Stimulated activated CD4-positive, alpha-beta T cell treated with anti-CD3 and anti-CD28 coated beads, Interleukin-12 subunit alpha, Interleukin-12 subunit beta, amount 100 ng/mL, for 4 hours (primary cell): Measurements from ENCODE around the gene ARMH4.

Source experiments
- DNase-seq: peaks from one replicate; pipeline ENCODE4 v3.0.0-alpha.2; 2020

ARMH4 gene

DNA sequence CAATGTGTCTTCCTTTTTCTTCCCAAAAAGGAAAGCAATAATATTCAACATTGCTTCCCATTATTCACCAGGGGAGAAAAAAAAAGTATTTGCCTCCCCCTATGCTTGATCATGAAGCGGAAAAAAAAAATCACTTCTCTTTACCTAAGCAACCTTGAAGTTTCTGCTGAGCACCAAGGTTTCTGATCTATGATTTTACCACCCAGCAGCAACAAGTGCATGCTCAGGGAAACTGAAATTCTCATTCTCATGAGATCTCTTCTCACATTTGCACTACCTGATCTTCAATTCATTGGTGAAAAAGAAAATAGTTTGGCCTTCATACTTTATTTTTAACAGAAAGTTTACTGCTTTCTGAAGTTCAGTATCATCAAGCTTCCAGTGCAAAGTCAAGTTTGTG, 125.8 kb downstream of the ARMH4 start:
- DNase-seq, result no peak

DNA sequence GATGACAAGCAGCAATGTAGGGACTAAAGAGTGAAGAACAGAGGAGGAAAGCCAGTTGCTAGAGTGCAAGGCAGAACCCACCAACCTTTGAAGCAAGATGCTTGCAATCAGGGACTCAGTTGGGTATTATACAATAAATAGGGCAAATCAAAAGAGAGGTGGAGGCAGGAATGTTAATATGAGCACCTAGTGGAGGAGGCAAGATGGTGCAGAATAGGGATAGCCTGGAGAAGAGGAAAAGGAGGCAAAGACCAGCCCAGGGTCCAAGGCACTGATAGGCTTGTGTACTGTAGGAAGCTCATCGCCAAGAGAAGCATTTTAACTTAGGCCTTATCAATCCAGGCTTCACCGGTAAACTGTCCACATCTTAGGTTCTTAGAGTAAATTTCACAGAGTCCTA, 137.2 kb downstream of the ARMH4 start:
- DNase-seq, result no peak

DNA sequence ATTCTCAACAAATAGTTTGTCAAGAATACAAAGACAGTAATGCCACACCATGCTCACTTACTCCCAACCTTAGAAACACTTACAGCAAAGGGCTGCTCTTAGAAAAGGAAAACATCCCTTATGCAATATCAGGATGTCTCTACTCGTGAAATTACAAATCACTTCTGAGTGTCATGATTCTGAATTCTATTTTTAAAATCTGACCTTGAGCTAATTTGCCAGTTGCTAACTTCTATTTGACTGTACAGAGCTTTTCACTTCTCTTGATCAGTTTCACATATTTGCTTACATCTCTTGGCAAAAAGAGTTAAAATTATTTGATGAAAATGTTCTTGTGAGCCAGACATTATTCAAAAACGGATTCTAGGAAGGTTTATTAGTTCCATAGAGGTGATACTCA, 149.4 kb downstream of the ARMH4 start:
- DNase-seq, result no peak

DNA sequence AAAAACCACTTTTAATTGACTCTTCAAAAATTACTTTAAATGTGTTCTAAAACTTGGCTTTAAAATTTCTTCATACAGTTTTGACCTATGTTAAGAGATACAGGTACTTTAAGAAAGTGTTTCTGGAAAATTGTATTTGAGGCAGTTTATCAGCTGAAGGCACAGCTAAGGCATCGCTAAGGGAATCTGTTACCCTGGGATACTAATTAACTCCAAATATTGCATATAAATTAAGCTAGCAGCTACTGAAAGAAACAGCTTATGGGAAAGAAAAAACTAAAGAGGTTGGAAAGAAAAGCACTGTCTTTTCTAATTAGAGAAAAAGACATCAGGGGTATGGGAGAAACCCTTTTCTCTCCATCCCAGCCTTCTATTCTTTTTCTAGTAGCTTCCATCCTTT, 152.0 kb downstream of the ARMH4 start:
- no peak for DNase-seq

DNA sequence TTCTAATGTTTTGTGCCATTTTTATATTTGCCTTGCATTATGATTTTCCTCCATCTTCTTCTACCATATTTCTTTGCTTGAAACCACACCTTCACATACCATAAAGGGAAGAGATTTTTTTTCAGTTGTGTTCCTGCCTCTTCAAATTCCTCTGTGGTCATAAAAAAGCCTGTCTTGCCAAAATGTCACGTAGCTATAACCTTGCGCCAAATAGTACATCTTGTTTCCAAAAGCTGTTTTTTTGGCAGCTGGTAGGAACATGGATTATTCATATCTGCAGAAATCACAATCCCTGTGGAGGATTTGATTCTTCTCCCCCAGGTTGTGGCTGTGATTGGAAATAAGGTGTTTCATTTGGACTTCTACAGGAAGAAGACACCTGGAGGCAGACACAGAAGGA, 152.5 kb downstream of the ARMH4 start:
- DNase-seq, result no peak

DNA sequence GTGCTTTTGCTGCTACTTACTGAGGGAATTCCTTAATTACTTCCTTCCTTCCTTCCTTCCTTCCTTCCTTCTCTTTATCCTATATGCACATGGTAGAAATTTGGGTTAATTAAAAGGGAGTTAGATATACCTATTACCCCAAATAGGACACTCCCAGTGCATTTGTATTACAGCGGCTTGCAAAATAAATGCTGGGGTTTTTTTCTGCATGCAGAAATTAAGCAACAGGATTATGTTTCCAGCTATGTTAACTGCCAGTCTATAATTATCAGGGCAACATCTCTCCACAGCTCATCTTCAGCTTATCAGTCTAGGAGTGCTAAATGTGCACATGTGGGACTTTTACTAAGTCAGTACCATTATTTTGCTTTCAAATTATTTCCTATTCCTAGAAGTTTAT, 153.2 kb downstream of the ARMH4 start:
- no peak for DNase-seq

DNA sequence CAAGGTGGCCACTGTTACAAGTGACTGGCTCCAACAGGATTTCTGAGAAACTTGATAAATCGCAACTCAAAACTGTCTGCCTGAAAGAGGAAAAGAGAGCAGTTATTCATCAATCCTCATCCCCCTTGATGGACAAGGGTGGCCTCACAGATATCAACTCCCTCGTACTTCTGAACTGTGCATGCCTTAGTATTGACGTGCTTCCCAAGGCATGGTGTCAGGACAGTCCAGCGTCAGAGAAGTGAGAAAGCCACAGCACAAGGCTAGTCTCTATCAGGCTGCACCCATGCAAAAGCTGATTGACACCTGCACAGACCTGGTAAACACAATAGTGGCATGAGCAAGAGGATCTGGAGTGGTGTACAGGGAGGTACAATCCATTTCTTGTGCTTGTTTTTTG, 160.7 kb downstream of the ARMH4 start:
- DNase-seq, result no peak

DNA sequence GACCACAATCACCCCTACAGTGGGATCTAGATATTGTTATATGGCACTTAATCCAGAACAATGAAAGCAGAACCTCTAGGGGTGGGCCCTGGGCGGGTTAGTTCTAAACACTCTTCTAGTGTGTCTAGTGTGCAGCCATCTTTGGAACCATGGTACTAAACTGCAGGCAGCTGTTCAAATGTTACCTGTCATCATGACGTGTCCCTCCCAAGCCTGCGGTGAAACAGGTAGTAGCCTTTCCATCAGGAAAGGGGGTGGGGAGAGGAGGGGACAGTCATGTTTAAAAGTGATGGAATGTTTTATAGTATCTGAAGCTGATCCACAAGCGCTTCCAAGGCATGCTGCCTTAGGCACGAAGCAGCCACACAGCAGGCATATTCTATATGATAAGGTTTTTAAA, 163.6 kb downstream of the ARMH4 start:
- DNase-seq, result no peak

DNA sequence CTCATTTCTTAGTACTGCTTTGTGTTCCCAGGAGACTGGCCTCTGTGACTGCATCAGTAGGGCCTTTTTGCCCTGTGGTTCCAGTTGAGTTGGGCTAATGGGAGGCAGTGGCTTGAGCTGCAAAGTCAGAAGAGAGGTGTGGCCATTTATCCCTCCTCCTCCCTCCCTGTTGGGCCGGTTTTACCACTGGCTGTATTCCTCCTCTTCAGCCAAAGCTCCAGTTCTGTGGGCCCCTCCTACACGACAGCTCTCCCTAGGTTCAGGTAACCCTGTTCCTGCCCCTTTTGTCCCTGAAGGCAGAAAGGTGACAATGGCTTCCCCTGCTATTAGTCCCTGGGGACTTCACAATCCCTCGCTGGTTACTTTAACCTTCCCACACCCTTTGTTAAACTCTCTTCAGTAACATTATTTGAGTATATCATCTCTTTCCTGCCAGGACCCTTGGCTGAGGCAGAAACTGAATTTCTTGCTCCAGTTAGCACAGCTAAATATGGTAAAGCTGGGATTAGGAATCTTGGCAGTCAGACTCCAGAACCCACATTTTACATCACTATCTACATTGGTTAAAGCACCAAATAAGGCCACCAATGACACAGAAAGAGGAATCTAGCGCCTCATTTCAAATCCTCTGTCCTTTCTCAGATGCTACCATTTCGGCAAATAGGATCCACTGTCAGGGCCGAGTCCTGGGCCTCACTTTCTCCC, 164.3 kb downstream of the ARMH4 start:
- DNase-seq, result no peak

DNA sequence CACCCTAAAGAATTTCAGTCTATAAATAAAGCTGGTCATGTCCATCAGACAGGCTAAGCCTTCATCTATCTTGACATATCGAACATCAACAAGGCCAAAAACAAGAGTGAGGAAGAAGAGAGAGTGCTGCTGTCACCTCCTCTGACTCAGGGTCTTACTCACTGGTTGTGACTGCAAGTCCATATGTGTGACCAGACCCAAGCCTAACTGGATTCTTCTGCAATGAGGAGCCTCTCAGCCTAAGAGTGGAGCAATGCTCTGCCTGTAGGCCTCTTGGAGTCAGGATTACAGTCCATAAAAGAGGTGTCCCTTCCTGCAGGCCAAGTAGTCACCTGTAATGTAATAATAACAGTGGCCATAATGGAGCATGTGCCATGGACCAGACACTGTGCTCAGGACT, 165.0 kb downstream of the ARMH4 start:
- DNase-seq, result no peak

DNA sequence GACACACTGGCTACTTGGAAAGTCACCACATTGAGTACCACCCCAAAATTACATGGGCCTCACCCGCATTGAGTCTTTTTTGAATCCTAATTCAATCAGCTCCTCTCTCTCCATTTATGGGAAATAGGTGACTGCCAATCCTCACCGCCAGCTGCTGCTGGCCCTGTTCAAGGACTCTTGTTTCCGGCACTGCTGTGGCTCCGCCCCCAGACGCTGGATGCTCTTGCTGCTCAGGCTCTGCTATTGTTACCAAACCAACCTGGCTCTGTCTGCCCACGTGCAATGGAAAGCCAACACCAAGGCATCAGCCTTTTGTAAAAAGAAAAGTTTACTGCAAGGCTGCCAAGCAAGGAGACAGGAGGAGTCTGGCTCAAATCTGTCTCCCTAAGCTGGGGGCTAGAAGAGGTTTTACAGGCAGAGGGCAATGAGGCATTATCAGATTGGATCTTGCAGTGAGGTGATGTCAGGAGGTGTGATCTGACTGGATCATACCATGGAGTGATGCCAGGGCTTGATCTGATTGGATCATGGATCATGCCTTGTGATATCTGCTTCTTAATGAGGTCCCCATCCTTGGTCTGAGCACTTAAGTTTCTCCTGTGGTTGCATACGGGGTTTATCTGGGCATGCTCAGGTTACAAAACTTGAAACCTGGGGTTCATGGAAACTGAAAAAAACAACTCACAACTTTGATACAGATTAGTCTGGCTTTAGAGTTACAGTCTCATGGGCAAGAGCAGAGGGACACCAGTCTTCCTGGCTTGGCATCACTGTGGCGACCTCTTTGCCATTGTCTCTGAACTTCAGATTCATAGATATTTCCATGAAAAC, 169.0 kb downstream of the ARMH4 start:
- DNase-seq, result no peak

DNA sequence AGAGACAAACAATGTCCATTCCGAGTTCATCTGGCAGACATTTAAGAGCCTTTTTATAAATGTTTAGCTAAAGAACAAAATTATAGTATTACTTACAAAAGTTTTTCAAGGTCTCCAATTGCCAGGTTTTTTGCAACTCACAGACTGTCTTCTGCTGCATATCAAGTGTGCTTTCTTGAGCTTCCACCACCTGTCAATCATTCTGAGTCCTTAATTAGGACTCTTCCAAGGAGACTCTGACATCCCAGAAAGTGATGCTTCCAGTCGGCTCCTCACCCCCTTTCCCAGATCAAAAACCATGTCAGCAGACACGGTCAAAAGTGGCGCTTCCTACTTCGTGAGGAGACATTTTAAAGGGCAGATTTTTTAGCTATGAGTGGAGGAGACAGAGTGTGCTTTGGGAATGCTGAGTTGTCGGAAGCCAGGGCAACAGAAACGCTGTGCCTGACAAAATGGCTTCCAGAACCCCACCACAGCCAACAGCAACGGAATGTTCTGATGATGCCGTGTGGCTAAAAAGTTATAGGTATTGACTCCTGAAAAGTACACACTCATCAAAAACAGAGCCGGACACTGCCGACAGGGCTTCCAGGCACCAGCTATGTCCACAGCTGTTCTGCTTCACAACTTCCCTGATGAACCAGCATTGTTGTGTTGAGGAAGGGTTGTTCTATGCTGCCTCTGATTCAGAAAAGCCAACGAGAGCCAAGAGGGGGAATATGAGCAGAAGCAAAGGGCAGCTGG, 170.0 kb downstream of the ARMH4 start:
- DNase-seq, result no peak

DNA sequence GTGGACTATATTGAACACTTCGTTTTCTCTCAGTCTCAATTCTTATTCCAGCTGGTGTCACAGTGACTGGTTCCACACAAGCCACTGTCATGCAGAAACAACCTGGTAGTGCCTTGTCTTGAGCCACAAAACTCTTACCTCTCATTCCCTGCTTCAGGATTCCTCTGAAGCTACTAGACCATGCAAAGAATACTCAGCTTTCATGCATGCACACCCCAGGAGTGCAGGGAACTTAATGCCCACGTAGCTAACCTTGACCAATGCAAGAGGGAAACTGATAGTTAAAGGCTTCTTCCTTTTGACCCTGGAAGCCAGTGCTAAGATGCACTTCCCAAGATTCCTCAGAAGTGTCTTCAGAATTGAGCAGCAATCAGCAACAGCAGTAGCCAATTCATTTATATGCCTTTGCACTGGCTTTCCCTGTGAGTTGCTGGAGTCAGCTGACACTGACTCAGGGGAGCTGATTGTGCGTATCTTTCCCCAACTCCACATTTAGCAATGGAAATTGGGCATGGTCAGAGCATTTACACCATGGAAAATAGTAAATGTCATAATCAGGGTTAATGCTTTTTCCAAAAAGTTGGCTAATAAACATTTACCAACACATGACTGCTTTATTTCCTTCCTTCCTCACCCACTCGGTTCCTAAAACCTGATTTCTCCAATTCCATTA, 172.5 kb downstream of the ARMH4 start:
- DNase-seq, result no peak

DNA sequence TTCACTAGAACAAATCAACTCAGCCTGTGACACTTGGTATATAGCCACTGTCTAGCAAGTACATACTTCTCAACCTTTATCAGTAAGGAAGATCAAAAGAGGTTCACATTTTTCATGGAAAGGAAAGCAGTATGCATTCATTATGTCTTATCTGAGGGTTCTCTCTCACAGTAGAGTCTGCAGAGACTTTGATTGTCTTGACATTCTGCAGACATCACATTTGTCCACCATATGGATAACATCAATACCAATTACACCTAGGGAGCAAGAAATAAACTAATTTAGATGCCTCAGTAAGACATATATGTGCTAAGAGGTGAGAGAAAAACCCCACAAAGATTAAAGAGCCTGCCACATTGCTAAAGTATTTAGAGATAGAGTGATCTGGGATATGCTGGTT, 175.3 kb downstream of the ARMH4 start:
- no peak for DNase-seq

DNA sequence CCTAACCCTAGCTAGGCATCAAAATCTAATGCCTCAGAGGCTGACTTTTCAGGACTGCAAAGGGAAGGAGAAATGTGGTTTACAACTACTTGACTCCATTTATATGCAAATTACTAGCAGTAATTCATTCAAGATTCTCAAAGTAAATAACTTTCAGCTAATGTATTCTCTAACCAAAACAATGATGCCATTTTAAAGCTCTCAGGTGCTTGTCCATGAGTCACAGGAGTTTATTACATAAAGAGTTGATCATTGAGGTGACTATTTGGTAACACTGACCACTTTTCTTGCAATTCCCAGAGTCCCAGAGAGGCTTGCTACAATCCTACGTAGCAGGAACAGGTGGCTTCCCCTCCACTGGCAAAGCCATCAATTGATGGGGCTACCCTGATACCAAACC, 177.1 kb downstream of the ARMH4 start:
- no peak for DNase-seq

DNA sequence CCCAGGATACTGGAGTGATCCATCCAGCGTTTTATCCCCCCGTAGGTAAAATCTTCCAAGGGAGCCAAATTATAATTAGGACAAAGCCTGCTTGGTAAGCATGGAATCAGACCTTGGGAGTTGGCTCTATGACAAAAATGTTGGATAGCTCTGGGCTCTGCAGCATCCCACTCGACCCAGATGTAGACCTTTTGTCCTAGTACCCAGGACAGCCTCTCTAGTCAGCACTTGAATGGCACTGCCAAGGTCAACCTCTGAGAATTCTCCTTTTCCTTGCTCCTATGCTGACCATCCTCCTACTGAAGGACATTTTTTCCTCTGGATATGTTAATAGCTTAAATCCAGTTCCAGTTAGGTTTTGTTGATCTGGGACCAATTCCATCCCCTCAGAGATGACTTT, 181.4 kb downstream of the ARMH4 start:
- no peak for DNase-seq

DNA sequence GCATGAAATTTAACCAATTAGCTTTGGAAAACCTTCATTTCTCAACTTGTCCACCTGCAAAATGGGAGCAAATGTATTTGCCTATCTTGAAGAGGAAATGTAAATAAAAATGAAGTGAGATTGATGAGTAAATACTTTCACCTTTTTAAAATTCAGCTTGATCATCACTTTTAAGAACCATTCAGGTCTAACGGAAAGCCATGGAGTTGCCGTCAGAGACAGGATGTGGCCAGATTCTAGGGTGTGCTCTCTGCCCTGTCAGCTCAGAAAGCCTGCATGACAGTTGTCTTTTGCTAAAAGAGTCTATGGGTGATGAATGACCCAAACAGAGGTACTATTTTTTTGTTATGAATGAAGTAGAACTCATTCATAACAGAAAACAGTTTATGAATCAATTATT, 181.8 kb downstream of the ARMH4 start:
- DNase-seq, result no peak

DNA sequence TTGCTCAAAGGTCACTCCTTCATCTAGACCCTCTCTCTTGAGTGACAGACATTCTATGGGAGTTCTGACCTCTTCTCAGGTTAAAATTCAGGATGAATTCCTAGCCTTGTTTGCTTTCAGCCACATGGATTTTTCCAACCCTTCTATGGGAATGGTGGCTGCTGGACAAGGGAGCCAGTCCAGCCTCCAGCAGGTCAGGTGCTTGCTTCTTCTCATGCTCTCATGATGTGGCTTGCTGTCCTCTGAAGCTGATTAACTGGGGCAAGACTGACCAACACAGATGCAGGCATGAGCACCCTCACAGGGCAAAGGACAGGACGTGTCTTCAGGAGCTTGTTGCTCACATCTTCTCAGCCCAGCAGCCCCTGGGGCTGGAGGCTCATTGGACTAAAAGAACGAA, 188.9 kb downstream of the ARMH4 start:
- no peak for DNase-seq

DNA sequence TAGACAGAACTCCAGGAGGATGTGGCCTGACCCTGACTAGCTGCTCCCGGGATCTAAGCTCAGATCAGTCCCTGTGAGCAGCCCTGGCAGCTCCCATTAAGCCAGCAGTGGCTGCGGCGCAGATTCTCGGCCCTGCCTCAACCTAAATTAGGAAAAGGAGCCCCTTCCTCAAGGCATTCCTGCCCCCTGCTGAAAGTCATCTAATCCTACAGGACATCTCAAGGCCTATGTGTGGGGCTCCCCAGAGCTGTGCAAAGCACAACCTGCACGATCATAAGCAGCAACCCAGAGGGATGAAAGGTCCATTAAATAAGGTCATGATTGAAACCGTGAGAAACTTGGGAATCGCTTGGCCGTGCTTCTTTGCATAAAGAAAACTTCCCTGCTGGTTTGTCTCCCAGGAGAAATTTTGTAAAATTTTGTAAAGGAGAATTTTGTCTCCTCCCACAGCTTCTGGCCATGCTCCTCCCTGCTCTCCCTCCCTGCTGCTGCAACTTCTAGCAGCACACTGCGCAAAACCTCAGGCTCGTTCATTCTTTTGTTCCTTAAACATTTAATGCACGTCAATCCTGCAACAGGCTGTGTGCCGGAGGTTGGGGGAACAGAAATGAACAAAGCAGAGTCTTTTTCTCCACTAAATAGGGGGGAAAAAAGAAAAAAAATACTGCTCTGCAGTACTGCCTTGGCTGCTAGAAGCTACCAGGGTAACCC, 189.5 kb downstream of the ARMH4 start:
- no peak for DNase-seq

DNA sequence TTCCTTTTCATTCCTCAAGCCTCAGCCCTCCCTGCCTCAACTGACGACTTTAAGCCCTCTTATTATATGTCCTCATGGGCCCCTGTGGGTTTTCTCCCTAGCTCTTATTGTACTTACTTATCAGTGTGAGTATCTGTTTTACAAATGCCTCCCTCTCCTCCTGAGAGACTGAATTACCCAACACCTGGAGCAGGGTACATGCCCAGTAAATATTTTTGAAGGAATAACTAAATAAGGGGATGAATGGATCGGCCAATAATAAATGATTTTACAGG, 190.3 kb downstream of the ARMH4 start:
- no peak for DNase-seq

DNA sequence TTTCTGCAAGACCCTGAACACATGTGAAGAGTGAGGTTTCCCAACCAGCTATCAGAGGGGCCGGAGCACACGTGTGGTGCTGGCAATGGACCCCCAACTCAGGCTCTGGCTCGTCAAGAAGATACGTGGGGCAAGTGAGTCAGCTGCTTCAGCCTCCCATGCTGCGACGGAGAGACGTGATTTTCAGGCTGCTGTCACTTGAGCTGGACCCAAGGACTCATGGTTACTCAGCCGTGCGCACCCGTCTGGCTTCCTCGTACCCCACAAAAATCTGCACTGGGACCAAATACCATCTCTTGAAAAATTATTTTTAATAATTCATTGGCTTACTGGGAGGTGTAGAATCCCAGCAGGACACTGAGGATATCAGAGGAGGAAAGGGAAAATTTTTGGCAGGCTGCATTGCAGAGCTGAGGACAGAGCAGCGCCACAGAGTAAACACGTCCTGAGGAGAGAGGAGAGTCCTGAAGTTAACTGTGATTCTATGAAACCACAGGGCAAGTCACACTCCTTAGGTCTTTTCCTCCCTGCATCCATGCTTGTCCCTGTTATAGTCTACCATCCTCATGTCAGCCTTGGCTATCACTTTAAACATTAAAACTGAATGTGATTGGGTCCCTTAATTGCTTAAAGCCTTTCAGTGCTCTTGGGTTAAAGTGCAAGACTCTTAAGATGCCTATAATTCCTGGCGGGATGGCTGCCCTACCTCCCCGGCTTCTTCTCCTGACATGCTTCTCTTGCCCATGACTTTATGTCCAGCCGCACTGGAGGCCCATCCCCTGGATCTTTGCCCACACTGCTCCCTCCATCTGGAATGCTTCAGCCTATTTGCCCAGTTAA, 190.8 kb downstream of the ARMH4 start:
- DNase-seq, result no peak

DNA sequence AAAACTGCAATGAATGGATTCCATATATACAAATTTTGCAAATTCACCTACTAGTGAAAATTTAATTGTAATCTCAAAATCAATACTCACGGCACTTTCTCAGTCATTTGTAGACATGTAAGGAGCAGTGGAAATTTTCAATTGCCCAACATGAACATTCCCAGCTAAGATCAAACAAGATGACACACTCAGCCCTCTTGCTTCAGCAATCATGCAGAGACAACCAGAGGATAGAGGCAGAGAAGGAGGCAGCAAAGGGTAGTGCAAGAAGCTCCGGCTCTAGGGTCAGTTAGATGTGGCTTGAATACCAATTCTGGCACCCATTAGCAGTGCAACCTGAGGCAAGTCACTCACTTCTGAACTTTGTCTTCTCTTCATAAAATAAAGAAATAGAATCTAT, 194.6 kb downstream of the ARMH4 start:
- no peak for DNase-seq
